Activated CD4-positive, alpha-beta T cell treated with anti-CD3 and anti-CD28 coated beads for 4 hours (primary cell): Measurements from ENCODE around the gene TRPV3.
"Not testable (repeated sequence)": the region's sequence is repeated elsewhere in the genome, so short reads cannot be mapped to it uniquely, and the experiment has no call there.

Experiments
- DNase-seq, 2 donors: peaks; one replicate each; pipeline ENCODE4 v3.0.0-alpha.2; 2020

The TRPV3 gene

DNA sequence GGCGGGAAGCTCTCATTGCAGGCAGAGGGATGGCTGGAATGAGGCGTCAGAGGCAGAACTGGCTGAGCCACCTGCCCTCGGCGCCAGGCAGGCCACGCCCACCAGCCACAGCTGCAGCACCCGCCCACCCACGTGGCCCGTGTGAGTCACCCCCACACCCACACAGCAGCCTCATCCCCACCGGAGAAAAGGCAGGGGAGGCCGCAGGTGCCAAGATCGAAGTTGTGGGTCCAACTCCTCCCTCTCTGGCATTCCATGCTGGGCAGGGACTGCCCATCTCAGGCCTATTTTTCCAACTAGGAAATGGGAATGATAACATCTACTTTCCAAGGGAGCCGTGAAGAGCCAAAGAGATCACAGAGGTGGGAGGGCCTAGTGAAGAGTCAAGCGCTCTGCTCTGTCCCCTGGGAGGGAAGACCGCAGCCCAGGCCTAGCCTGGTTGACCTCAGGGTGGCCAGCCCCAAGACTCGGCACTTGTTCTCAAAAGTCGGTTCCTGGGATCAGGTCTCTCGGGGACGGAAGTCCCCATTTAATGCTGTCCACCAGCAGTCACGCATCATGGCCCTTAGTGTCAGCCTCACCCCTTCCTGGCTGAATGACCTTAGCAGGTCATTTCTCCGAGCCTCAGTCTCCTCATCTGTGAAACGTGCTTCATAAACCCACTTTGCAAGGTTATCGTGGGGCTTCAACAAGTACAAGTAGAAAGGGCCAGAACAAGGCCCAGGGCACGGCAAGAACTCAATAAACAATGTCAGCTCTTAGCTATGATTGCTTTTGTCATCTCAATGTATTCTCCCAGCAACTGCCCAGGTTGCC is at the start of gene TRPV3:
TRPV3 (minus strand) TSS at position 45 of the 816 bp plus-strand sequence. CDS start 2,962 bp downstream, outside the sequence.
- peak; percentile 77 to 83 for DNase-seq

DNA sequence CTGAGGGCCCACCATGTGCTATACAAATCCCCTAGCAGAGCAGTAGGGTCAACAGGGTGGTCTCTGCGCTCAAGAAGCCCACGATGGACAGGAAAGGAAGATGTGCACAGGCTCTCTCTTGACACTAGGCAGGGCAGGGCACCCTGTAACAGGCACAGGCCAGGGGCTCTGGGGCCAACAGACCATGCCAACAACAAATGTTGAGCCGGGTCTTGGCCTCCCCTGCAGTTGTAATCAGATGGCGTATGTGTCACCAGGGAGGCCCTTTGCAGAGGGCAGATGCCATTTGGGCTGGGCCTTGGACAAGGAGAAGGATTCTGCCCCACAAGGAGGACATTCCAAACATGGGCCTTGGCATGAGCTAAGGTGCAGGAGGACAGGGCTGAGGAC is 46.3 kb upstream of the TRPV3 start:
- no peak for DNase-seq

DNA sequence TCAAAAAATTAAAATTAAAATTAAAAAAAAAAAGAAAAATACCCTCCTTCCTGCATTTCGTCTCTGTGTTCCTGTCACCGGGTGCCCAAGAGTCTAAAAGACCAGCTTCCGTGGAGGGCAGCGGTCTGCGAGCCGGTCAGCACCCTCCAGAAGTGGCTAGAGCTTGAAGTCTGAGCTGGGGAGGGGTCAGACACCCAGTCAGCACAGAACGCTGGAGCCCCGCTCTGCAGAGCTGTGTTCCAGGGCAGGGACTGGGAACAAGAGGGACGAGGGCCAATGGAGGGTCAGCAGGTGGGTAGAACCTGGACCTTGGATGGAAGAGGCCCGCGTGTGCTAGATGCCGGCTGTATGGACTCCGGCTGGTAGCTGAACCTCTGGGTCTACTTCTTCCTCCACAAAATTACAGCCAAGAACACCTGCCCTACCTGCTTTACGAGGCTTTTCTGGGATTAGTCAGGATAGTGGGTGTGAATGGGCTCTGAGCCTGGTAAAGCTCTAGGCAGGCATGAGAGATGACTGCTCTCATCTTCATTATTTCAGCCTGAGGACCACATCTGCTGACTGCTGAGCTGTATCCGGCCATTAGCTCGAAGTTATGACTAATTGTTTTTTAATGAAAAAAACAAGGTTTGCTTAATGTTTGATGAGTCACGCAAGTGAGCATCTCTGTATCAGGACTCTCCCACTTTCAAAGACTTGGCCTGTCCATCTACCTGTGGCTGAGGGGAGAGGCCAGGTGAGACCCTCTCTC is 45.7 kb upstream of the TRPV3 start:
- no peak for DNase-seq

DNA sequence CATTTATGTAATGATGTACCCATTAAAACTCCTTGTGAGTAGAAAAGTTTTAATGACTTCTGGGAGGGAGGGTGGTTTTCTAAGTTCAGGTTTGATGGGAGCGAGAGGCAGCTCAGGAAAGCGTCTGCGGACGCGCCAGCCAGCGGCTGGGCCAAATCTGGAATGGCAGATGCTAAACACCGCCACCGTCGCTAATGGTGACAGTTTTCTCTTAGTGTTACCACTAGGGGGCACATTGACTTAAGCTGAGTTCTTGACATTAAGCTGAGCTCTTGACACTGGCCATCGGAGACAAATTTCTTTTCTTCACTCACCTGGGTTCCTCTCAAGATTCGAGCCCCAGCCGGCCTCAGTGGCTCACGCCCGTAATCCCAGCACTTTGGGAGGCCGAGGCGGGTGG is 44.9 kb upstream of the TRPV3 start:
- no peak for DNase-seq

DNA sequence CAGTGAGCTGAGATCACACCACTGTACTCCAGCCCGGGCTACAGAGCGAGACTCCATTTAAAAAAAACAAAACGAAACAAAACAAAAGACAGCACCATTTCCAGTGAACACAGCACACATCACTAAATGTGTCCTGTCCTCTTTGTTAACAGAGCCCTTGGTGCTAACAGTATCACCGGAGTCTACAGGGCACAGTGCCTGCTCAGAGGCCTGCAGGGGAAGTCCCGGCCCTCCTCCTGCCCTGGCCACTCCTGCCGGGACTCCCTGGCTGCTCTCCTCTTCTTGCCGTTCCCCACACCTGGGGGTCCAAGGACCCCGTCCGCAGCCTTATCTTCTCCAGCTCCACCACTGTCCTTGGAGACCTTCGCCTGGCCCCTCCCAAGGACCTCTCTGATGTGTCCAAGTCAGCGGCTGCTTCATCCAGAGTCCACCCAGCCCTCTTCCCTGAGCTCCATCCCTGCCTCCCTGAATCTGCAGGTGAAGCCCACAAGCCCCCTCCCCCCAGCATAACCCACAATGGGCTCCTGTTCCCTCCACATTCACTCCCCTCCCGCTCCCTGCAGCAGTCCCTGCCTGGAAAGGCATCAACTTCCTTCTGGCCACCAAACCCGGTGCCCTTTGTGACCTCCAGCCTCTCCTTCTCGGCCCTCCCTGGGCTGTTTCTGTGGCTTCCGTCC is 43.1 kb upstream of the TRPV3 start:
- no peak for DNase-seq

DNA sequence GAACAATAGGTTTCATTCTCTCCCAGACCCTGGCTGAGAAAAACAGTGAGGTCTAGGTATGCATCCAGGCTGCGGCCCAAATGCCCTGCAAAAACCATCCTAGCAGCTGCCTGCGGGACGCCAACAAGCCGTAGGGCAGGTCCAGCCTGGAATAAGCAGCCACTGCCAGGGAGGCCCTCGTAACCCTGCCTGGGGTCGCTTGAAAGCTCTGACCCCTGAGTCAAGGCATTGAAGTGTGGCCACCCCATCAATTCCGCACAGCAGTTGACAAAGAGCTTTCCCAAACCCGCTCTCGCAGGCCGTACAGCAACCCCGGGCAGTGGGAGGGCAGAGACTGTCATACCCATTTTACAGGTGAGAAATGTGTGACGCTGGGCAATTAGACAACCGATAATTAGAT is 40.5 kb upstream of the TRPV3 start:
- DNase-seq = no peak

DNA sequence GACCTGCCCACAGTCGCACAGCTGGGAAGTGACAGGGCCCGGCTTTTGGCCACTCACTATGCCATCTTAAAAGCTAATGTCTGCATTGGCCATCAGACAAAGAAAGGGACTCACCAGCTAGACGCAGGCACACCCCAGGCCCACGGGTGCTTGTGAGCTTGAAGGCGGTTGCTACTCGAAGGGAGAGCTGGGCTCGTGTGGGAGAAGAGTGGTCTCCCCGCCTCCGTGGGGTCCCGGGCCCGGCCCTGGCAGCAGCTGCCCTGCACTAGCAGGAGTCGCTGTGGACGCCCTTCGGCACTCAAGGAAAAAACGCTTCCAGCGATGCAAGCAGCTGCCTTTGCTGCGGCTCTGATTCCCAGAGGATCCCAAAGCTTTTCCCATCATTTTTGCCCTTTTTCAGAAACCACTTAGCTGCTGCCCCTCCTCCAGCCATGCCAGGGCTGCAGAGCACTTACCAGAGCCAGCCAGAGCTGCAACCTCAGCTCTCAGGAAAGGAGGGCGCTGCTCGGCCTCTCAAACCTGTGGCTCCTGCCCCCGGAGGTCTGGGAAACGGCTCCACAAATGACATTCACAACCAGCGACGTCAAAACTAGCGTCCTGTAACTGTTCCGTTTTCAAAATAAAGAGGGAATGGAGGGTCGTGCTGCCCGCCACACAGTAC is 39.3 kb upstream of the TRPV3 start:
- no peak for DNase-seq

DNA sequence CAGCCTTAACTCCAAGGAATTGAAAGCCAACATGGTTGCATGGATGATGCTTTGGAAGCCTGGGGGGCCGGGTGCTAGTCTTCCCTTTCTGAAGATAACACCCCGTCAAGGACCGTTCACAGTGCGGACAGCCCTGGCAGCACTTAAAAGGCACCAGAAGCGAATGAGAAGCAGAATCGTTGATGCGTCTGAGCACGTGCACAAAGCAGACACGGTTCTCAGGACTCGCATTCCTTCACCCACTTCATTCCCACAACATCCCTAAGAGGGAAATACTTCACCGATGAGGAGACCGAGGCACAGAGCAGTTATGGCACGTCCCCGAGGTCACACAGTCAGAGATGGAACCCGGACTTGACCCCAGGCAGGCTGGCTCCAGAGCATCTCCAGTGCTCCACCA is 37.4 kb upstream of the TRPV3 start:
- DNase-seq = no peak

DNA sequence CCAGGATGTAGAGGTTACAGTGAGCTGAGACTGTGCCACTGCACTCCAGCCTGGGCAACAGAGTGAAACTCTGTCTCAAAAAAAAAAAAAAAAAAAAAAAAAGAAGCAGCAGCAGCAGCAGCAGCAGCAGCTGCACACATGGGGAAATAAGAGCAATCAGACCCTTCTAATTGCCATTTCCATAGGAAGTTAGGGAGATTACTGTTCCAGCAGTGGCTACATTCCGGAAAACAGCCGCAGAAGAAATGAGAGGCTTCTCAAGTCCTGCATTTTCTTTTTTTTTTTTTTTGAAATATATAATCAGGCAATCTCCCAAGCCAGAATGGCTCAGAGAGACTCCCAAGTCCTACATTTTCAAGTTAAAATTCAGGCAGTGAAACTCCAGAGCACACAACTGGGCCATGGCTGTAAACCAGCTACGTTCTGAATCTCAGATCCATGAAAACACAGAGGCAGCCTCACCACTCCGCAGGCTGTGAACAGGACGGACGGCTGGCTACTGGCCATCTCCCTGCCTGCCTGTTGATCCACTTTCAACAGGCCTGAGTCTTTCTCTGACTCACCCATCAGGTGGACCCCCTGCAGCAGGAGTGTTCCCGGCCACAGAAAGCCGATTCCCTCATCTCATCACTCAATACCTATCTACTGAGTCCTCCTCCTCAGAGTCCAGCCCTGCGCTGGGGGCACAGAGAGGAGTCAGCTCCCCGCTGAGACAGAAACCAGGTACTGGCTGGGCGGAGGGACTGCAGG is 36.6 kb upstream of the TRPV3 start:
- no peak for DNase-seq

DNA sequence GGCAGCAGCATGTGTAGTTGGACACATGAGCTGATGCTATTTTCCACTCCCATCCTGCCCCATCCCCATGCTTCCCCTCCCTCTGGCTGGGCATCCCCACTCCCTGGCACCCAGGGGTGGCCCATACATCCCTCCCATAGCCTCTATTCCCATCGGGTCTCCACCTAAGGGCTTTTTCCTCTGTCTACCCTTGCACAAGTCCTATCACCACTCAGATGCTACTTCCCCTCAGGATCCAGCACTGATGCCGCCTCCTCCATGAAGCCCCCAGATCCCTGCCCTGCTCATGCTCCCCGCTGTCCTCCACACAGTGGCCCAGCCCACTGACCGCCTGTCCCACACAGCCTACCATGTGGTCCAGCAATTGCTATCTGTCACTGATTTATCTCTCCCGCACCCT is 35.8 kb upstream of the TRPV3 start:
- DNase-seq = no peak

DNA sequence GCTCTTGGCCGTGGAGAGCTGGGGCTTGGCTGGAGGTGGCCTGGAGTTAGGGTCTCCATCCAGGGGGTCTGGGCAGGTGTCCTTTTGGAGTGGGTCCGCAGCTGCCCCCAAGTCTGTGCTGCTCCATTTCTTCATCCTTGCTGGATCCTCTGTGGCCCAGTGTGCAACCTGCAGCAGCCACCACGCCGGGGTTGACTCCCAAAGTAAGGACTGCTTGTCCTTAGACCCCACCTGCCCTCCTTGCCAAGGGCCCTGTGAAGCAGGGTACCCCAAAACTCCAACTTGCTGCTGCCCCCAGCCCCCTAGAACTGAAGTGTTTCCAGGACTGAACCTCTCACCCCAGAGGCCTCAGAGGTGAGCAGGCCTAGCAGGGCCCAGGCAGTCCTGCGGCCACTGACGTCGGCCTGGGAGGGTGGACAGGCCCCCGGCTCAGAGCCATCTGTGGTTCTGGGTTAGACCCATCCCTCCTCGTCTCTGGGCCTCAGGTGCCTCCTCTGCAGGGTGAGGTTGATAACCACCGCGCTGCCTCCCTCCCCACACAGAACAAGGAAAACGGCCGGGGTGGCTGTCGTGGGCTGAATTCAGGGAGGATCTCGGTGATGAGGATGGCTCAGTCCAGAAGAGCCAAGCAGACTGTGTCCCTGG is 34.7 kb upstream of the TRPV3 start:
- no peak for DNase-seq

DNA sequence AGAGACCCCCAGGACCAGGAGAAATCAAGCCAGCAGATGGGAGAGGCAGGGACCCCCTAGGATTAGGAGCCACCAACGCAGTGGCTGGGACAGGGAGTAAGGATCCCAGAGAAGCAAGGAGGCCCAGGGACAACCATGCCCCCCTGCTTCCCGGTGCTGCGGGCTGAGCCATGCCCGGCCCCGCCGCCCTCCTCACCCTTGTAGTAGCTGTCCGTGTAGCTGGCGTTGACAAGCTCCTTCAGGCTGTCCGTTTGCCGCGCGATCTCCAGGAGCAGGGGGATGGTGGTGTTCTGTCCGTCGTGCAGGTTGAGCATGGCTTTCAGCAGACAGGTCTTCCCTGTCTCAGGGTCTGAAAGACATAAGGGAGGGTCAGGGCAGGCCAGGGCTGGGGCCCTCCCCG is 33.2 kb upstream of the TRPV3 start:
- no peak for DNase-seq

DNA sequence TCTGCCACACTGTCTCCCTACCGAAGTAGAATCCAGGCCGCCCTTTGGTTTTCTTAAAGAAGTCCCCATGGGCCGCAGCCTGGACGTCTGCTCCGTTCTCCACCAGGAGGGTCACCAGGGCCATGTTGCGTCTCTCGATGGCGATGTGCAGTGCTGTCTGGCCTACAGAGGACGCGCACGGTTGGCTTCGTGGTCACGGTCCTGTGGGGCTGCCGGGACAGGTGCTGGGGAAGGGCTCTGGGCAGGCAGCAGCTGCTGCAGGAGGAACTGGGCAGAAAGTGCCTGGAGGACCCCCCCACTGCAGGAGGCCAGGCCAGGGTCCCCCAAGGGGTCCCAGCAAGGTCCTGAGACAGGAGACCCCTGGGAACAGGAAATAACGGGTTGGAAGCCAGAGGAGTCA is 32.6 kb upstream of the TRPV3 start:
- no peak for DNase-seq

DNA sequence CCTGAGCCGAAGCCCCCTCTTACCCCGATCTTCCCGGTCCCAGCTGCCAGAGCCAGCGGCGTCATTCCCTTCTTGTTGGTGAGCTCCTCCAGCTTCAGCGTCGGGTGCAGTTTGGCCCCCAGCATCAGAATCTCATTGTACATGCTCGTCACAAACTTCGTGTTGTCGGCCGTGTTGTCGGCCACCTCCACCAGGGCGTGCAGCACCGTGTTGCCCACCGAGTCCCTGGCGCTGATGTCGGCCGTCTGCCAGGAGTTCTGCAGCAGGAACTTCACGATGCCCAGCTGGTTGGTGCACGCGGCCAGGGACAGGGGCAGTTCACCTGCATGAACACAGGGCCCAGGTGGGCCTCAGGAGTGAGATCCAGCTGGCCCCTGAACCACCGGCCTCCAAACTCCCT is 32.2 kb upstream of the TRPV3 start:
- no peak for DNase-seq

DNA sequence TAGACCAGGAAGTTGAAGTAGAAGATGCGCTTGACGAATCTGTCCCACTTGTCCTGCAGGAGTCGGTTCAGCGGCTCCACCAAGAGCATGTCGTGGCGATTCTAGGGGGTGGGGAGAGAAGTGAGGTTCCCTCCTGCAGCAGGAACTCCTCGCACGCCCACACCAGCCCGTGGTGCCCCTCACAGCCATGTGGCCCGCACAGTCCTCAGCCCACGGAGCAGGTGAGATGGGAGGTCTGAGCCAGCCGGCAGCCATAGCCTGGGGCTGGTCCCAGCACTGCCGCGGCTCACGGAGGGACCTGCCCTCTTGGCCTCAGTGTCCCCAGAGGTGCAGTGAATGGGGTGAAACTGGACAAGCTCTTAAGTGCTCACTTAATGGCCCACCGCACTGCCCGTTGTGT is 28.2 kb upstream of the TRPV3 start:
- no peak for DNase-seq

DNA sequence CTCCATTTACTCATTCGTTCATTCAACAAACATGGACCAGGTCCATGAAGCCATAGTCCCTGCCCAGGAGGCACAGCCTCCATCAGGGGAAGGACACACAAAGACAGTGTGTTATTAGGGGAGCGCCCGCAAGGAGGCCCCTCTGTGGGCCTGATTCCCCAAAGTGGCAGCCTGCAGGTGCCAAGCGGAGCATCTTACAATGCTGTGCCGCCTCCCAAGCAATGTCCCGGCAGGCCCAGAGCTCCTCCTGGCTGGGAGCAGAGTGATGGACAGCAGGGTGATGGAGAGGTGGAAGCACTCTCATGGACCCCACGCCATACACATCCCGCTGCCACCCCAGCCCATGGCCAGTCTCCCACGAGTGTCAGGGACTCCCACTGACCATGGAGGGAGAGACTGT is 25.8 kb upstream of the TRPV3 start:
- DNase-seq = no peak

DNA sequence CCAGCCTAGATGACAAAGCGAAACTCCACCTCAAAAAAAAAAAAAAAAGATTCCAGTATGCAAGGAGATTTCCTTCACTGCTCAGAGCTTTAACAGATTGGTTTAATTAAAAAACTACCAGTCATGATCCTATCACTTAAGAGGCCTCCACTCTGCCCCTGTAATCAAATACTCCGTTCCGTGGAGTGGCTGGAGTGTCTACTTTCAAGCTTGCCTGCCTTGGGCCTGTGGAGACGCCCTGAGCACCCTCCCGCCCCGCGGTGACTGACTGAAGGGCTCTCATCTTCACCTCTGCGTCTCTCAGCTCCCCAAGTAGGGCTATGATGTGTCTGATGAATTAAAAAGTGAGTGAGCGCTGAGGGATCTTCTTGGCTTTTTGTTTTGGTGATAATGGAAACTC is 25.3 kb upstream of the TRPV3 start:
- no peak for DNase-seq

DNA sequence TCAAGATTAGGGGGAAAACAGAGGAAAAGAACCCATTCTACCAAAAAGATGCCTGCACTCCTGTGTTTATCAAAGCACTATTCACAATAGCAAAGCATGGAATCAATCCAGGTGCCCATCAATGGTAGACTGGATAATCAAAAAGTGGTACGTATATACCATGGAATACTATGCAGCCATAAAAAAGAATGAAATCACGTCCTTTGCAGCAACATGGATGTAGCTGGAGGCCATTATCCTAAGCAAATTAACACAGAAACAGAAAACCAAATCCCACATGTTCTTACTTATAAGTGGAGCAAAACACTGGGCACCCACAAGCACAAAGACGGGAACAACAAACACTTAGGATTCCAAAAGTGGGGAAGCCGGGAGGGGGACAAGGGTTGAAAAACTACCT is 21.1 kb upstream of the TRPV3 start:
- DNase-seq = not testable (repeated sequence)

DNA sequence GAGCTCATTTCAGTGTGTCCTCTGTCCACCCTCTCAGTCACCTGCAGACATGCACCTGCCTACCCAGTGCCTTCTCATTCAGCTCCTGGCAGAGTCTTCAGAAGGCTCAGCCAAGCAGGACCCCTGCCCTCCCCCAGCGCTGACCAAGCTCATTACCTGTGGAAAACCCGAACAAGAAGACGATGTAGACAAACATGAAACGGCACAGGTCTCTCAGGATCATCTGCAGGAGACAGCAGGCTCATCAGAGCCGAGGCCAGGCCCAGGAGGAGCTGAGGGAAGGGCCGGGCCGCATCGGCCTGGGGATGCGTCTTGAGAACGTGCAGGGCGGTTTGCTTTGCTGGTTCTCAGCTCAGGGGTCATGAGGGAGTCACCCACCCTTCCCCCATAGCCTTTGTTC is 19.4 kb upstream of the TRPV3 start:
- no peak for DNase-seq

DNA sequence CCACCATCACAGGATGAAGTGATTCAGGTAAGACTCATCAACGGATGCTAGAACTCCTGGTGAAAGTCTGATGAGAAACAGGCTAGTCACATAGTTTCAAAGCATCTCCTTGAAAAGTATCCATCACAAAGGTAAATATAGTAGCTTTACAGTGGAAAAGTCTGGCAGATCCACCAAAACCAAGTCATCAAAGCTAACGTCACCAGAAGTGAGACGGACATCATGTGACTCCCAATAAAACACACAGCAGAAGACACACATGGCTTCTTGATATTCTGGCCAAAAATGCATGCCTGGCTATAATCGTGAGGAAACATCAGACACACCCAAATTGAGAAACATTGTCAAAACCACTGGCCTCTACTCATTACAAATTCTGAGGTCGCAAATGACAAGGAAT is 17.9 kb upstream of the TRPV3 start:
- DNase-seq = no peak

DNA sequence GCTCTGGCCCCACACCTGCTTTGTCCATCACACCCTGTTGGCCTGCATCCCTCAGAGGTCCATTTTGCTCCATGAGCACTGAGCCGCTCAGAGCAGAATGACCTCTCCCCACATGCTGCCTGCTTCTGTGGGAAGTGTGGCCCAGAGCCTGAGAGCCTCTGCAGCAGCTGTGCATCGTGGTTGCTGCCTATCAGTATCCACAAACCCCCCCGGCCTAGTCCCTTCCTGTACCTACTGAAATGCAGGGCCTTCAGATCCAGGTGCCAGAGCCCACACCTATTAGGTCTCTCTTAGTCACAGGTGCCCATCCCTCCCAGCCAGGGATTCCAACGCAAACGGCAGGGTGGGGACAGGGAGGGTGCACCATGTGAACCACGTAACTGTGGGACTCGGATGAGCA is 16.6 kb upstream of the TRPV3 start:
- DNase-seq = no peak
